MM.1S (cell line): ENCODE data around the gene FOSB.
A peak's percentile ranks its signal among the peaks of the same experiment; 100 is the strongest.

Experiments used
- DNase-seq: peaks from one replicate; pipeline ENCODE4 v3.0.0-alpha.2; 2015
- H2AFZ ChIP-seq: fragments of 300-600 bp; sonication (generic); 2 replicates; pipeline ENCODE4 v1.6.0; 2016; ENCODE audit warnings: antibody characterized with exemption, low read length
- H3F3A ChIP-seq: fragments of 300-600 bp; sonication (generic); 2 replicates; pipeline ENCODE4 v1.6.1; 2016; ENCODE audit warnings: mild to moderate bottlenecking, antibody characterized with exemption, low read length, moderate library complexity, mixed read lengths; ENCODE audit not compliant: insufficient read depth
- H3K27ac ChIP-seq: fragments of 300-600 bp; sonication (generic); 2 replicates; pipeline ENCODE4 v1.5.1; 2016; ENCODE audit warnings: mild to moderate bottlenecking, low read length
- H3K27me3 ChIP-seq: fragments of 300-600 bp; sonication (generic); replicated peaks from 2 replicates; pipeline ENCODE4 v1.6.0; 2016; ENCODE audit warnings: low read length; ENCODE audit not compliant: insufficient read depth
- H3K36me3 ChIP-seq: fragments of 300-600 bp; sonication (generic); replicated peaks from 2 replicates; pipeline ENCODE4 v1.6.1; 2016; ENCODE audit warnings: mild to moderate bottlenecking, low read length, mixed read lengths; ENCODE audit not compliant: insufficient read depth
- H3K4me1 ChIP-seq: fragments of 300-600 bp; sonication (generic); 2 replicates; pipeline ENCODE4 v1.6.1; 2016; ENCODE audit warnings: low read length, mixed read lengths
- H3K4me2 ChIP-seq: fragments of 300-600 bp; sonication (generic); 2 replicates; pipeline ENCODE4 v1.6.0; 2016; ENCODE audit warnings: low read depth, low read length
- H3K4me3 ChIP-seq: fragments of 300-600 bp; sonication (generic); 2 replicates; pipeline ENCODE4 v1.5.1; 2016; ENCODE audit warnings: low read length, mixed read lengths
- H3K79me2 ChIP-seq: fragments of 300-600 bp; sonication (generic); 2 replicates; pipeline ENCODE4 v1.6.1; 2016; ENCODE audit warnings: mixed run types, low read length, mixed read lengths
- H3K9ac ChIP-seq: fragments of 300-600 bp; sonication (generic); 2 replicates; pipeline ENCODE4 v1.6.1; 2016; ENCODE audit warnings: low read length, mixed read lengths
- H3K9me2 ChIP-seq: fragments of 300-600 bp; sonication (generic); replicated peaks from 2 replicates; pipeline ENCODE4 v1.6.1; 2016; ENCODE audit warnings: mild to moderate bottlenecking, low read length, mixed read lengths; ENCODE audit not compliant: insufficient read depth
- H3K9me3 ChIP-seq: fragments of 300-600 bp; sonication (generic); replicated peaks from 2 replicates; pipeline ENCODE4 v1.6.1; 2016; ENCODE audit warnings: mild to moderate bottlenecking, low read length, mixed read lengths; ENCODE audit not compliant: insufficient read depth
- H4K20me1 ChIP-seq: fragments of 300-600 bp; sonication (generic); 2 replicates; pipeline ENCODE4 v1.6.1; 2016; ENCODE audit warnings: mild to moderate bottlenecking, low read length, moderate library complexity, mixed read lengths; ENCODE audit not compliant: insufficient read depth
- EZH2 ChIP-seq: fragments of 300-600 bp; sonication (generic); optimal IDR thresholded peaks from 2 replicates; pipeline ENCODE3; 2017; ENCODE audit warnings: low read depth, mild to moderate bottlenecking, antibody characterized with exemption, low read length, mixed read lengths
- EZH2phosphoT487 ChIP-seq: fragments of 300-600 bp; sonication (generic); IDR thresholded peaks from 2 replicates; pipeline ENCODE4 v1.6.1; 2018; ENCODE audit warnings: antibody characterized with exemption, low read length
- TF ChIP-seq, protein P1 (sequence below): fragments of 300-600 bp; sonication (generic); IDR thresholded peaks from 2 replicates; pipeline ENCODE4 v1.5.1; 2016; ENCODE audit warnings: antibody characterized with exemption, low read length, mixed read lengths

Gene FOSB

DNA sequence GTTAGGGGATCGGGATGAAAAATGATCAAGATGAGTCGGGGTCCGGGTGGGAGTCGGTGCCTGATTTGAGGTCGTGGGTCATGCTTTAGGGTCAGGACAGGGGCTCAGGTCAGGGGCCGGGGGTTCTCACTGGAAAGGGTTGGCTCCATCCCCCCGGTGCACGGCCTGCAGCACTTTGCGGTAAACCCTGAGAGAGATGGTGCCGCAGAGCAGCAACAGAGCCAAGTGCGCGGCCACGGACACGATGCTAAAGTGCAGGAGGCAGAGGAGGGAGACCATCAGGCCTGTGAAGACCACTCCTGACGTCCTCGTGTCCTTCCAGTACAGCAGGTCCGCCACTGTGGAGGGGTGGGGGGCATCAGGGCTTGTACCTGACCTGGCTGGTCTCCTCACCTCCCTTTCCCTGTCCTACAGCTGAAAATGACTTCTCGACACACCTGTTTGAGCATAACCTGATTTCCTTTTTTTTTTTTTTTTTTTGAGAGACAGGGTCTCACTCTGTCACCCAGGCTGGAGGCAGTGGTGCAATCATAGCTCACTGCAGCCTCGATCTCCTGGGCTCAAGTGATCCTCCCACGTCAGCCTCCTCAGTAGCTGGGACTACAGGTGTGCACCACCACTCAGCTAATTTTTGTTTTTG lies 21.5 kb downstream of the FOSB start:
- Histone ChIP-seq H3K27me3 (peaks cover 40% of the 10 kb centered on the region), H3K4me1 (peaks cover 6% of the 10 kb centered on the region), H3K36me3 (no peaks in the 10 kb centered on the region), H3K4me3 (no peak overlapping the region), H3K9ac (no peak overlapping the region), H4K20me1 (no peaks in the 10 kb centered on the region), H3K9me2 (no peaks in the 10 kb centered on the region), H3K27ac (no peak overlapping the region), H3F3A (no peaks in the 10 kb centered on the region), H2AFZ (no peak overlapping the region), H3K79me2 (no peaks in the 10 kb centered on the region), H3K4me2 (no peak overlapping the region), H3K9me3 (no peaks in the 10 kb centered on the region)
- DNase-seq, result no peak
- TF ChIP-seq EZH2phosphoT487, result no peak
- TF ChIP-seq, protein P1, sequence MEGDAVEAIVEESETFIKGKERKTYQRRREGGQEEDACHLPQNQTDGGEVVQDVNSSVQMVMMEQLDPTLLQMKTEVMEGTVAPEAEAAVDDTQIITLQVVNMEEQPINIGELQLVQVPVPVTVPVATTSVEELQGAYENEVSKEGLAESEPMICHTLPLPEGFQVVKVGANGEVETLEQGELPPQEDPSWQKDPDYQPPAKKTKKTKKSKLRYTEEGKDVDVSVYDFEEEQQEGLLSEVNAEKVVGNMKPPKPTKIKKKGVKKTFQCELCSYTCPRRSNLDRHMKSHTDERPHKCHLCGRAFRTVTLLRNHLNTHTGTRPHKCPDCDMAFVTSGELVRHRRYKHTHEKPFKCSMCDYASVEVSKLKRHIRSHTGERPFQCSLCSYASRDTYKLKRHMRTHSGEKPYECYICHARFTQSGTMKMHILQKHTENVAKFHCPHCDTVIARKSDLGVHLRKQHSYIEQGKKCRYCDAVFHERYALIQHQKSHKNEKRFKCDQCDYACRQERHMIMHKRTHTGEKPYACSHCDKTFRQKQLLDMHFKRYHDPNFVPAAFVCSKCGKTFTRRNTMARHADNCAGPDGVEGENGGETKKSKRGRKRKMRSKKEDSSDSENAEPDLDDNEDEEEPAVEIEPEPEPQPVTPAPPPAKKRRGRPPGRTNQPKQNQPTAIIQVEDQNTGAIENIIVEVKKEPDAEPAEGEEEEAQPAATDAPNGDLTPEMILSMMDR, result no peak
- no peak for TF ChIP-seq EZH2

DNA sequence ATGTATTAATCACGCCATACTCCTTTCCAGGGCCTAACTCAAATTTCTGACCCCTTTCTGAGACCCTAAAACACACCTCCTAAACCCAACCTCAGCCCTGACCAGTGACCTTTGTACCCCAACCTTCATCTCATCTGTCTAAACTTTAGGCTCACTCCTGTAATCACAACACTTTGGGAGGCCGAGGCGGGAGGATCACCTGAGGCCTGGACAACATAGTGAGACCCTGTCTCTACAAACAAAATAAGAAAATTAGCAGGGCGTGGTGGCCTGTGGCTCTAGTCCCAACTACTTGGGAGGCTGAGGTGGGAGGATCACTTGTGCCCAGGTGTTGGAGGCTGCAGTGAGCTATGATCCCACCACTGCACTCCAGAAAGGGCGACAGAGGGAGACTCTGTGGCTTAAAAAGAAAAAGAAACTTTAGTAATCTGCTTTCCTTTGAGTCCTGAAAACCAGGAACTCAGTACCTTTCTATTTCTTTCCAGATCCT lies 24.4 kb downstream of the FOSB start:
- no peak for DNase-seq
- Histone ChIP-seq H3K36me3 (no peaks in the 10 kb centered on the region), H3K4me2 (peak overlapping the region; percentile 88; the same call in 1 of the 2 replicates), H3K4me3 (peak overlapping the region; percentile 46), H3K27me3 (peaks cover 62% of the 10 kb centered on the region), H3K9ac (no peak overlapping the region), H3K4me1 (peaks cover 8% of the 10 kb centered on the region), H4K20me1 (no peaks in the 10 kb centered on the region), H3K9me3 (no peaks in the 10 kb centered on the region), H3F3A (no peaks in the 10 kb centered on the region), H3K9me2 (no peaks in the 10 kb centered on the region), H2AFZ (no peak overlapping the region), H3K79me2 (no peaks in the 10 kb centered on the region), H3K27ac (no peak overlapping the region)
- no peak for TF ChIP-seq EZH2
- no peak for TF ChIP-seq EZH2phosphoT487
- TF ChIP-seq, protein P1, result no peak

DNA sequence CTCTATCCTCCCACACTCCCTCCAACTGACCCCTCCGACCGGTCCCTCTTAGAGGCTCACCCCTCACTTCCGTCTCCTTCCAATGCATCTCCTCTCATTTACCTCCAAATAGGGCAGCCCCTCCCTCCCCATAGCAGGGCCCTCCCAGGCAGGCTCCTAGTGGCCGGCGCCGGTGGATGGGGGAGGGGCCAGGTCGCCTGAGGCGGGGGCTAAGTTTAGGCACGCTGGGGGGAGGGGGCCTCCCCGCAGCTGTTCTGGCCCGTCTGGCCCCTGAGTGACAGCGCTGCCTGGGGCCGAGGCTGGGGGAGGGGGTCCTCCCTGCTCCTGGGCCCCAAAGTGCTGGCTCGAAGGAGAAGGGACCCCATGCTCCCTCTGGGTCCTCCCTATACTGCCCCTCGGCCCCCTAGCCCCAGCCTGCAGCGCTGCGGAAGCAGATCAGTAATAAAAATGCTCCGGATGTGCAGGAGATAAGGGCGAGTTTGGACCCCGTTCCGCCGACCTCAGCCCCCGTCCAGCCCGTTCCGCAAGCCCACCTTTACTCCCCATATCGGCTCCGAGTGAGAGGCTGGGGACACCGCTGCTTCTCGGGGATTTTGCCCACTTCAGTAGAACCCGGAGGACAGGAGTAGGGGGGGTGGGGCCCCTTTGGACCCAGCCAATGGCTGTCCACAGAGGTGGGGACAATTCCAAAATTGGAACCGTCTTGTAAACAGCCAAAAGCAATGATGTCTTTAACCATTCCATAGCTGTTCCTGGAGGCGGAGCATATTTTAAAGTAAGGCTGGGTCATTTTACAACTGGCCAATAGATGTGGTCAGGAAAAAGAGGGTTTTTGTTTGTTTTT lies 25.1 kb downstream of the FOSB start:
- Histone ChIP-seq H3F3A (no peaks in the 10 kb centered on the region; the same call in 1 of the 2 replicates), H3K27me3 (peaks cover 64% of the 10 kb centered on the region), H4K20me1 (no peaks in the 10 kb centered on the region), H3K79me2 (no peaks in the 10 kb centered on the region), H3K4me1 (peaks cover 9% of the 10 kb centered on the region), H3K36me3 (no peaks in the 10 kb centered on the region), H3K9me2 (no peaks in the 10 kb centered on the region), H3K9ac (0 out of 2 replicates have a peak overlapping the region, but pooled peaks have one; percentile 19), H2AFZ (peak overlapping the region; percentile 57), H3K9me3 (no peaks in the 10 kb centered on the region), H3K27ac (no peak overlapping the region), H3K4me3 (peak overlapping the region; percentile 46), H3K4me2 (peak overlapping the region; percentile 88)
- TF ChIP-seq EZH2phosphoT487, result no peak
- no peak for DNase-seq
